Measurements from ENCODE around the gene IQGAP3. TPM values are rescaled to one million over a fixed set of nuclear protein-coding genes. Genes with fewer than 3 reads are reported as not detected.

Gene IQGAP3
- total RNA-seq, 2 donors from 2014 or later: 2.2 to 3.5 TPM

DNA sequence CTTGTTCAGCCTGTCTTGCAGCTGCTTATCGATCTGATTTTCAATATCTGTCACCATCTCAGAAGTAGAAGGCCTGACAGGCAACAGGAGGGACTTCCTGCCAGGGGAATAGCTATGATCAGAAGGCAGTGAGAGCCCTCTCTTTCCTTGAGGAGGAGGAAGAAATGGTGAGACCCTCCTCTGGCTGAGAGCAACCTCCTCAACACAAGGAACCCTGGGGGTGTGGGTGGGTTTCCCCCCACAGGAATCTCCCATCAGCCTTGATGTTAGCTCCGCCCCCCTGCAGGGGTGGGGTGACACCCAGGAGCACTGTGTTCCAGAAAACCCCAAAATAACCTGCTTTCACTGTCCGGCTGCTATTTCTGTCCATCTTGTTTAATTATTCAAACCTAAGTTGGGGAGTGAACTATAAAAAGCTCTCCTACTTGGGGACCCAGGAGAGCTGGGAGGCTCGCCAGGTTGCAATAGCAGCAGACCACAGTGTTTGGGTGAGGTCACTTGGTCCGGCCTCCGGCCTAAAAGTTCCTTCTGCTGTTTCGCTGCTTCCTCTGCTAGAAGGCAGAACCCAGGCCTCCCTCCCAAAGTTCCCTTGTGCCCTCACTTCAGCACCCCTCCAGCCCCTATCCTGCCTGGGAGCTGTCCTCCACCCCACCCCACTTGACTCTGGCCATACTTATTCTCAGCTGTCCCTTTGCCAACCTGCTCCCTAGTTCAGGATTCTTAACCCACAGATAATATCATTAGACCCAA lies 64.0 kb downstream of the IQGAP3 start:
- H3K27me3 ChIP-seq (replicated peaks; ENCODE audit: insufficient read depth): no peaks in the 10 kb centered on the region
- peak overlapping the region; percentile 11 for H3K4me3 ChIP-seq
- DNase-seq (ENCODE audit: low spot score) (peak; percentile 59), ATAC-seq (ENCODE audit: insufficient number of reproducible peaks, low FRiP score, low read depth) (peak; percentile 9)
- H3K4me1 ChIP-seq (ENCODE audit: control insufficient read depth in 1 of 2, low read depth in 2 of 2): peaks cover 39 to 66% of the 10 kb centered on the region in 2 donors
- no peak for TF ChIP-seq CTCF (IDR thresholded peaks at IDR 0.05)
- H3K36me3 ChIP-seq: no peaks in the 10 kb centered on the region
- peak overlapping the region; percentile 94 to 95 for H3K27ac ChIP-seq
- no peaks in the 10 kb centered on the region for H3K9me3 ChIP-seq

DNA sequence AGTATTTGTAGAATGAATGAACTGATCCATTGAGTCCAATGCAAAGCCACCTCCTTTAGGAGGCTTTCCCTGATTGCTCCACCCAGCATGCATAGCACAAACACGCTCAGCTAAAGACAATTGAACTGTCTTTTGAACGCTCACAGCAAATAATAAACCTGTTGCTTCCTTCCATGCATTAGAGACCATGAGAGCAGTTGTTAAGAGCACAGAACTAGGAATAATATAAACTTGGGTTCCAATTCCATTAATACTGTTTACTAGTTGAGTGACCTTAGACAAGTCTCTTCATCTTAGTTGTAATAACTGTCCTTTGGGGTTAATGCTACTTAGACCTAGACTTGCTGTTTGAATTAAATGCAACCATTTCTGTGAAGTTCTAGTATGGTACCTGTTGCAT lies 65.9 kb downstream of the IQGAP3 start:
- H3K9me3 ChIP-seq: no peaks in the 10 kb centered on the region
- H3K36me3 ChIP-seq: no peaks in the 10 kb centered on the region
- ATAC-seq (ENCODE audit: insufficient number of reproducible peaks, low FRiP score, low read depth): no peak
- TF ChIP-seq CTCF (IDR thresholded peaks at IDR 0.05): no peak
- no peaks in the 10 kb centered on the region for H3K27me3 ChIP-seq (replicated peaks; ENCODE audit: insufficient read depth)
- no peak overlapping the region for H3K4me3 ChIP-seq
- peak overlapping the region; percentile 100 for H3K27ac ChIP-seq
- H3K4me1 ChIP-seq (ENCODE audit: control insufficient read depth in 1 of 2, low read depth in 2 of 2): peaks cover 52 to 85% of the 10 kb centered on the region in 2 donors
- DNase-seq (ENCODE audit: low spot score): no peak

- no peaks in the 10 kb centered on the region for H3K9me3 ChIP-seq
- peaks cover 52 to 79% of the 10 kb centered on the region in 2 donors for H3K4me1 ChIP-seq (ENCODE audit: control insufficient read depth in 1 of 2, low read depth in 2 of 2)
- no peak for TF ChIP-seq CTCF (IDR thresholded peaks at IDR 0.05)
- H3K27me3 ChIP-seq (replicated peaks; ENCODE audit: insufficient read depth): no peaks in the 10 kb centered on the region
- H3K27ac ChIP-seq: peak overlapping the region; percentile 100
- no peak for ATAC-seq (ENCODE audit: insufficient number of reproducible peaks, low FRiP score, low read depth)
- DNase-seq (ENCODE audit: low spot score): no peak
- peak overlapping the region; percentile 65 for H3K4me3 ChIP-seq
- no peaks in the 10 kb centered on the region for H3K36me3 ChIP-seq
Measured at GRCh38 chr1:156505679-156506298, 66.6 kb downstream of the IQGAP3 start.

- Histone ChIP-seq H3K36me3 (no peaks in the 10 kb centered on the region), H3K4me1 (ENCODE audit: control insufficient read depth in 1 of 2, low read depth in 2 of 2) (peaks cover 46 to 71% of the 10 kb centered on the region in 2 donors), H3K9me3 (no peaks in the 10 kb centered on the region), H3K27me3 (replicated peaks; ENCODE audit: insufficient read depth) (no peaks in the 10 kb centered on the region), H3K27ac (peak overlapping the region; percentile 100), H3K4me3 (peak overlapping the region; percentile 65)
- ATAC-seq (ENCODE audit: insufficient number of reproducible peaks, low FRiP score, low read depth): peak; percentile 29
- peak; percentile 100 for DNase-seq (ENCODE audit: low spot score)
- no peak for TF ChIP-seq CTCF (IDR thresholded peaks at IDR 0.05)
Measured at GRCh38 chr1:156504821-156505678, 67.3 kb downstream of the IQGAP3 start.

DNA sequence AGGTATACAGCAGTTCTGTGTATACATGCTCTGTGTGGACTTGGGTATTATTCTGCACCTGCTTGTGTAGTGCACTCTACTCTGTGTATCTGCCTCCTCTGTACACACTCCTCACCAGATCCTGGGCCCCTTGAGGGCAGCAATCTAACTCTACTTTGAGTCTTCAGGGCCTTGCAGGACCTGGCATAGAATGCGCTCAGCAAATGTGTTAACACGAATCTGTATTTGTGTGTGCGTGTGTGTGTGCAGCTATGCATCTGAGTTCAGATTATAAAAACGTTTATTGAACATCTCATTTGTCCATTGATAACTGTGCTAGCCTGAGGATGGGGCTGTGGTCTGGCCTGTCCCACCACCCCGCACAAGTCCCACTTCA lies 67.9 kb downstream of the IQGAP3 start:
- ATAC-seq (ENCODE audit: insufficient number of reproducible peaks, low FRiP score, low read depth): no peak
- no peak for DNase-seq (ENCODE audit: low spot score)
- Histone ChIP-seq H3K4me1 (ENCODE audit: control insufficient read depth in 1 of 2, low read depth in 2 of 2) (peaks cover 42 to 65% of the 10 kb centered on the region in 2 donors), H3K4me3 (peak overlapping the region; percentile 65), H3K27me3 (replicated peaks; ENCODE audit: insufficient read depth) (no peaks in the 10 kb centered on the region), H3K36me3 (no peaks in the 10 kb centered on the region), H3K27ac (peak overlapping the region; percentile 100), H3K9me3 (no peaks in the 10 kb centered on the region)
- no peak for TF ChIP-seq CTCF (IDR thresholded peaks at IDR 0.05)
